ENCODE measurements around the gene BGN.

DNA sequence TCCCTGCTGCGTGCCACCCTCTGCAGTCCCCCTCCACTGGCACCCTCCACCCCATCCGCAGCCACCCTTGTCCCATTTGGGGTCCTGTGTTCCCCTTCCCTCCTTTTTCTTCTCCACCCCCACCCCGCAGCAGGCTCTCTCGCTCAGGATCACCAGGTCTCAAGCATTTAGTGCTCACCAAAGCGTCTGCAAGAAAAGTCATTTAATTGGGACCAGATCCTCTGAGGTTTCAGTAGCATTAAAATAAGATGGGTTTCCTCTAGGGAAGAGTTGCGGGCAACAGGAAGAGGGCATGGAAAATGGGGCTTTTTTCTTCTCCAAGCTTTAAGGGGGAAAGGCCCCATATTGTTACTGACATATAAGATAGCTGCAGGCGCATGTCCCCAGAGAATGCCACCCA is 19.5 kb upstream of the BGN start:
- TF ChIP-seq TCF7L2 (IDR thresholded peaks at IDR 0.05; ENCODE audit: low read depth, low read length), result no peak
- TF ChIP-seq CTCF (IDR thresholded peaks at IDR 0.05), result no peak
- TF ChIP-seq SIN3A (IDR thresholded peaks at IDR 0.05; ENCODE audit: borderline replicate concordance, insufficient read depth, low read depth, low read length), result no peak

Data from Panc1 (cell line).